Limb (tissue), 2 donors: ENCODE measurements around the gene PACSIN2.
"Not testable (repeated sequence)": the region's sequence is repeated elsewhere in the genome, so short reads cannot be mapped to it uniquely, and the experiment has no call there.

Experiments
- DNase-seq, 2 donors: peaks; one replicate each; pipeline ENCODE4 v3.0.0-alpha.2; 2016; ENCODE audit errors: extremely low spot score in 2 of 2

The PACSIN2 gene, protein sequence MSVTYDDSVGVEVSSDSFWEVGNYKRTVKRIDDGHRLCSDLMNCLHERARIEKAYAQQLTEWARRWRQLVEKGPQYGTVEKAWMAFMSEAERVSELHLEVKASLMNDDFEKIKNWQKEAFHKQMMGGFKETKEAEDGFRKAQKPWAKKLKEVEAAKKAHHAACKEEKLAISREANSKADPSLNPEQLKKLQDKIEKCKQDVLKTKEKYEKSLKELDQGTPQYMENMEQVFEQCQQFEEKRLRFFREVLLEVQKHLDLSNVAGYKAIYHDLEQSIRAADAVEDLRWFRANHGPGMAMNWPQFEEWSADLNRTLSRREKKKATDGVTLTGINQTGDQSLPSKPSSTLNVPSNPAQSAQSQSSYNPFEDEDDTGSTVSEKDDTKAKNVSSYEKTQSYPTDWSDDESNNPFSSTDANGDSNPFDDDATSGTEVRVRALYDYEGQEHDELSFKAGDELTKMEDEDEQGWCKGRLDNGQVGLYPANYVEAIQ

DNA sequence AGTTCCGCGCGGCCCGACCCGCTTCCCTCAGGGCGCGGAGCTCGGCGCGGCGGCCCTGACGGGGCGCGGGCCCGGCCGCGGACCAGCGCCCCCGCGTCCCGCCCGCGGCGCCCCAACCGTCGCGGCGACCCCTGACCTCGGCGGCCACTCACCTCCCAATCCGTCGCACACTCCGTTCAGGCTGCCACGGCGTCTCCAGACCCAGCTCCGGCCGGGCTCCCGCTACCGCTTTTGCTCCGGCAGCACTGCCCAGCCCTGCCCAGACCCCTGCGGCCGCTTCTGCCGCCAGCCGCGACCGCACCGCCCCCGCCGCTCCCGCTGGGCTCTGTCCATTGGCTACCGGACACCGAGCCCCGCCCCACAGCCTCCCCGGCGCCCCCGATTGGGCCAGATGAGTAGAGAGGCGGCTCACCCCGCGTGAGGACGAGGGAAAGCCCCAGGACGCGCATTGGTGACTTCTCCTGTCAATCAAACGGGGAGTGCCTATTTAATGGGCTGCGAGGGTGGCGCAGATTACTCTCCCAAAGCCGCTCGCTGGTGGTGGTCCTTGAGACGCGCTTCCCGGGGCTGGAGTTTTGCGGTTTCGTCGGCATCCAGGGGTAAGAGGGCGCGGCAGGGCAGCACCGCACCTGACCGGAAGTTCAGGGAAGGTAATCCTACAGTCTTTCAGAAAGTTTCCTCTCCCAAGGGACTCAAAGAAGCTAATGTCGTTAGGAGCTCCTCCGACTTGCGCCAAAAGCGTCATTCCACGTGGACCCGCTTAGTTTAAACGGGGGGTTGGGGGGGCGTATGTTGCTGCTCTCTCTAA is at the start of gene PACSIN2:
PACSIN2 (minus strand) TSS at position 281 of the 808 bp plus-strand sequence. CDS start 103,069 bp downstream, outside the sequence.
- DNase-seq = peak; percentile 97 to 100

DNA sequence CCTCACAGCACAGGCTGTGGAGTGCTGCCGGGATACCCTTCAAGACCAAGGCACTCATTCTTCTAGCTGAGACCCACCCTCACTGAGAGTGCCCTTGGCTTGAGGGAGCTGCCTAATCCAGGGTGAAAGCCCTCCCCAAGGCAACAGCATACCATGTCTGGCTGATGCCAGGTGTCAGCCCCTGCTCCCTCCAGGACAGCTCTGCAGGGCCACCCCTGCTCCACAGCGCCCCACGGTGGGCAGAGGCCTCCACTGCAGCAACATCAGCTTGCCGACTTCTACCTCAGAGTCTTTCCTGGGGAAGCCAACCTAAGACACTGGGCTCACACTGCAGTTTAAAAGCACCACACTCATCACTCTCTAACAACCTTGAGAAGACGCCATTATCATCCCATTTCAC is 45.2 kb upstream of the PACSIN2 start:
- DNase-seq = peak in 1 of 2 donors; percentile 48

DNA sequence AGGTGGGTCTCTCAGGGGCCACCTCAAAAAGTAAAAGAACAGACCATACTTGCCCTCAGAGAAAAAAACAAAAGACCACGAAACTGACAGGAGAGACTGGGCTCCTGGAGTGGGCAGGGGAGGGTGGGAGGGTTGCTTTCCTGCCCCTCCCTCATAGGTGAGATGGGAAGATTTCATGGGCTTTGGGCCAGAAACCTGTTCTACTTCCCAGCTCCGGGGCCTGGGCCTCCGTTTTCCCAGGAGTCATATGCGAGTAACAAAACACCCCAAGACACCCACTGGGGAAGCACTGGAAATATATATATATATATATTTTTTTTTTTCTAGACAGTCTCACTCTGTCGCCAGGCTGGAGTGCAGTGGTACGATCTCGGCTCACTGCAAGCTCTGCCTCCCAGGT is 42.7 kb upstream of the PACSIN2 start:
- DNase-seq = no peak

DNA sequence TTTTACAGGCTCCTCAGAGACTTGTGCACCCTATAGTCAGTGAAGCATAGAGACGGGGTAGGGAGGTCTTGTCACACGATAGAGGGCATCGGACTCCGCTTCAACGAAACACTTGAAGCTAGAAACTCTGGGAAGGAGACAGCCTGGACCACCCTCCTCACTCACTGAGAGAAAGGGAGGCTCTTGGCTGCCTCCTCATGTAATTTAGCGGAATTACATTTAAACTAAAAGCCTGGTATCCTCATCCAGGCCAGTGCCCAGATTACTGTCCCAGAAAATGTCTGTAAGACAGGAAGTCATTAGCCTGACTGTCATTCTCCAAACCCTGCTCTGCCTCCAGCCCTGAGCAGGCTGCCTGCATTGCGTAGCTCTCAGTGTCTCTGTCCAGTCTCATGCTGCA is 38.2 kb upstream of the PACSIN2 start:
- no peak for DNase-seq

GRCh38 chr22:43050995-43051394 is 36.0 kb upstream of the PACSIN2 start:
- DNase-seq = no peak

DNA sequence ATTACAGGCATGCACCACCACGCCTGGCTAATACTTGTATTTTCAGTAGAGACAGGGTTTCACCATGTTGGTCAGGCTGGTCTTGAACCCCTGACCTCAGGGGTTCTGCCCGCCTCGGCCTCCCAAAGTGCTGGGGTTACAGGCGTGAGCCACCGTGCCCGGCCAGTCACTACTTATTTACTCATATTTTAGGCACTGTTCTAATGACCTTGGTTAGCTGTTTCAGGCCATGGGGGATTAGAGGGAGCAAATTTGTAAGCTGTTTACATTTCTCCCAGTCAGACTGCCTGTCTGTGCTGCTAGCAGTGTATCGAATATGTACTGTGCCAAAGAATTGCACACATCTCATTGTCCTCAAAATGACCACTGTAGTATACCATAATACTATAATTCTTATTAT is 32.7 kb upstream of the PACSIN2 start:
- no peak for DNase-seq

GRCh38 chr22:43044290-43044712 is 29.4 kb upstream of the PACSIN2 start:
- DNase-seq = no peak

- DNase-seq = no peak
Observed at GRCh38 chr22:43042101-43042780, 27.3 kb upstream of the PACSIN2 start.

GRCh38 chr22:43039800-43040199 is 24.9 kb upstream of the PACSIN2 start:
- no peak for DNase-seq

DNA sequence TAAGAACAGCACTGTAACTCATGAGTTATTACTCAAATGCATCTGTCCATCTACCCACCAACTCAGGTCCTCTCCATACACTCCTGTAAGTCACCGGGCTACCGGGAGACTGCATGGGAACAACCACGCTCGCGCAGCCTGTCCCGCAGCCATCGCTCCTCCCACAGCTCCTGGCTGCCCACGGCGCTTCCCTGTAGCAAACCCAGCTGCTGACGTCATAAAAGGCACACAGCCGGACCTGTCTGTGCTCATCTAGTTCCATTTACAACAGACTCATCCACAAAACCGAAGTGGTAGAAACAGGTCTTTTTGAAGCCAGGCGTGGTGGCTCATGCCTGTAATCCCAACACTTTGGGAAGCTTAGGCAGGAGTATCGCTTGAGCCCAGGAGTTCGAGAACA is 23.4 kb upstream of the PACSIN2 start:
- no peak for DNase-seq

- DNase-seq = peak in 1 of 2 donors; percentile 54
Observed at GRCh38 chr22:43036282-43036829, 21.4 kb upstream of the PACSIN2 start.

GRCh38 chr22:43035250-43035649 is 20.3 kb upstream of the PACSIN2 start:
- DNase-seq = no peak

DNA sequence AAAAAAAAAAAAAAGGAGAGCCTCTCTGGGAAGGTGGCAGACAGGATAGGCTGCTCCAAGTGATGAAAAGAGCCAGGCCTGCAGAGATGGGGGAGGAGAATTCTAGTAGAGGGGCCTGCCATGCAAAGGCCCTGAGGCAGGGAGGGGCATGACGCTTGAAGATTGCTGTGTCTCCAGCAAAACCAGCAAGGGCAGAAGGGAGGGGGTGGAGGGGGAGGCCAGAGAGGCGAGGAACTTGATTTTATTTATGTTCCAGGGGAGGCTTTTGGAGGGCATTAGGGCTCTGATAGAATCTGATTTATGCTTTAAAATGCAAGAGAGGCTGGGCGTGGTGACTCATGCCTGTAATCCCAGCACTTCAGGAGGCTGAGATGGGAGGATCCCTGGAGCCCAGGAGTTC is 16.7 kb upstream of the PACSIN2 start:
- no peak for DNase-seq

DNA sequence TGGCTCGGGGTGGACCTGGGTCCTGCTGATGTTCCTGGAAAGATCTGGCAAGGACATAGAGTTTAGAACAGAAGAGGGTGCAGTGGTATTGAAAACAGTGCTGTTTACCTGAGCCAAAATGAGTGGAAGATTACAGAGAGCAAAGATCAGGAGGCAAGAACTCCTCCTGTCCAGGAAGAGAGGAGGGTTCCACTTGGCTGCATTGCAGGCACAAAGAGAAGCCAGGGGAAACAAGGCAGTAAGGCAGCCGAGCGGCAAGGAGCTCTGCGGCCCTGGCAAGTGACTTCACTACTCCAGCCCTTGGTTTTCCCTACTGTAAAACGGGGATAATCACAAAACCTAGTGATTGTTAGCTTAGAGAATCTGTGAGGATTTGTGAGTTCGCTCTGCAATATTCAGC is 3.7 kb upstream of the PACSIN2 start:
- DNase-seq = no peak

GRCh38 chr22:43017525-43018460 is 2.8 kb upstream of the PACSIN2 start:
- DNase-seq = no peak

DNA sequence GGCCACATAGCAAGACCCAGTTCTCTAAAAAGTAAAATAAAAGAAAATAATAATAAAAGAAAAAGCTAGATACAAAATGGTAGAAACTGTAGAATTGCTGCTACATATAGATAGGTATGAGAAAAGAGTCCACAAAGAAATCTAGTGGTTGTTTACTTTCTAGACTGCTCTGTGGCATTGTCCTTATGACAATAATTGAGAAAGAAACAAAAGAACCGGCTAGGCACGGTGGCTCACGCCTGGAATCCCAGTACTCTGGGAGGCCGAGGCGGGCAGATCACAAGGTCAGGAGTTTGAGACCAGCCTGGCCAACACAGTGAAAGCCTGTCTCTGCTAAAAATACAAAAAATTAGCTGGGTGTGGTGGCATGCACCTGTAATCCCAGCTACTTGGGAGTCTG is 1.2 kb upstream of the PACSIN2 start:
- DNase-seq = not testable (repeated sequence)

- no peak for DNase-seq
Observed at GRCh38 chr22:43015677-43016042, 711 bp upstream of the PACSIN2 start.

- DNase-seq = peak in 1 of 2 donors; percentile 76
Observed at GRCh38 chr22:43014316-43014868, 557 bp downstream of the PACSIN2 start.

DNA sequence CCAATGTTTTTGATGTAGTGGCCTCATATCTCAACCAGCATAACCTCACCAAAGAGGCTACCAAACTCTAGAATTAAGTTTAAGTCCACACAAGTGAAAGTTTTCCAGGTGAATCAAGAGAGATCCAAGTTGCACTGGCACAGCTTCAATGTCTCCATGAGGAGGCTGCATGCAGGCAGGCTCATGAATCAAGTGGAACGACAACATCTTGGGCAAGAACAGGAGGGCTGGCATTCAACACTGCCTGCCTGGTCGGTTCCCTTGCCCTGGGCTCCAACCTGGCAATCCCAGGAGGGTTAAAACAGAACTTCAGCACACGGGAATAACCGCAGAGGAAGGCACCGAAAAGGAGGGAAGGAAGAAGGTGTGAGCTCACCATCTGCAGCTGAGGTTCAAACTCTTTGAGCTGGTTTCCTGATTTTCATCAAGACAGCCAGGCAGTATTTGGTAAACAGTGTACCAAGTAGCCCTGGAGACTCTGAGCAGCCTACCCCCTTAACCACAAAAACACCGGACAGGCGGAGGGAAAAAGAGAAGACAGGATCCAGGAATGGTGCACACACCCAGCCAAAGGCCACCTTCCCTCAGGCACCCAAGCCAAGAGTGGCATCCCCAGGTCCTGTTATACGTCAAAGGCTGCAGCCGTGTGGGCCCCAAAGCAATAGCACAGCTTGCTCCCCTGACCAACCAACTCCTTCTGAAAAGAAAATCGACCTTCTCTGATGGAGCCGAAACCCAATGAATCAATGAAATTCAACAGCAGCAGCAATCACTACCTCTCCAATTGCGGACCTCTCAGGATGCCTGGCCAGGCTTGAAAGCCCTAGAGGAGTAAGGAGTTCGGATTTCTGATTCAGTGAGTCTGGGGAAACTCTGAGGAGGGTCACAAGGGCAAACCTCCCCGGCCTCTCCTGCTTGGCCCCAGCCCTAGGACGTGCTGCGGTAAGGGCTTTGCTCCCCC is 1.3 kb downstream of the PACSIN2 start:
- DNase-seq = no peak
